Tibial nerve (tissue), 4 donors: Measurements from ENCODE around the gene MTCL3.

Experiments
- DNase-seq, 2 donors: peaks; one replicate each; pipeline ENCODE4 v3.0.0-alpha.2; 2019; ENCODE audit warnings: low spot score in 2 of 2
- H3K27ac ChIP-seq, 4 donors: fragments of 200-600 bp; sonication (generic) in 3 of 4; one replicate each; pipeline ENCODE4 v1.5.1; 2017 to 2019; ENCODE audit warnings: mild to moderate bottlenecking in 1 of 4
- H3K27me3 ChIP-seq, 2 donors: fragments of 200-600 bp; sonication (generic) in 1 of 2; one replicate each; pipeline versions ENCODE4 v1.5.1 to v1.6.0; 2017 to 2019
- H3K36me3 ChIP-seq, 3 donors: fragments of 200-600 bp; sonication (generic); one replicate each; pipeline ENCODE4 v1.5.1; 2018 to 2019
- H3K4me1 ChIP-seq, 4 donors: fragments of 200-600 bp; sonication (generic) in 3 of 4; one replicate each; pipeline ENCODE4 v1.5.1; 2017 to 2019
- H3K4me3 ChIP-seq, 4 donors: fragments of 200-600 bp; sonication (generic) in 3 of 4; one replicate each; pipeline ENCODE4 v1.5.1; 2017 to 2019; ENCODE audit warnings: mild to moderate bottlenecking in 1 of 4, moderate library complexity in 1 of 4
- H3K9me3 ChIP-seq, 4 donors: fragments of 200-600 bp; sonication (generic) in 3 of 4; one replicate each; pipeline ENCODE4 v1.5.1; 2017 to 2019
- EP300 ChIP-seq, 2 donors: sonication (generic); formaldehyde crosslinking; IDR thresholded peaks; one replicate each; pipeline ENCODE4 v1.6.1; 2017; ENCODE audit warnings: antibody characterized with exemption in 2 of 2, mild to moderate bottlenecking in 1 of 2
- POLR2A ChIP-seq, 2 donors: fragments of 450-650 bp; IDR thresholded peaks; one replicate each; pipeline ENCODE4 v1.6.1; 2017; ENCODE audit warnings: antibody characterized with exemption in 2 of 2, mild to moderate bottlenecking in 2 of 2, moderate library complexity in 2 of 2
- WGBS, 2 donors: methylation state at CpG; one replicate each; pipeline ENCODE4 v1.1.5; 2018; 5-methylcytosine and 5-hydroxymethylcytosine counted together
- TF ChIP-seq, protein P1 (sequence below), 5 experiments: fragments of 200-600 bp in 3 of 5; fragments of 450-650 bp in 2 of 5; sonication (generic) in 3 of 5; IDR thresholded peaks; one replicate each; pipeline ENCODE4 v1.5.1; 2016 to 2019; ENCODE audit warnings: antibody characterized with exemption in 5 of 5, mild to moderate bottlenecking in 3 of 5, moderate library complexity in 2 of 5

The MTCL3 gene

DNA sequence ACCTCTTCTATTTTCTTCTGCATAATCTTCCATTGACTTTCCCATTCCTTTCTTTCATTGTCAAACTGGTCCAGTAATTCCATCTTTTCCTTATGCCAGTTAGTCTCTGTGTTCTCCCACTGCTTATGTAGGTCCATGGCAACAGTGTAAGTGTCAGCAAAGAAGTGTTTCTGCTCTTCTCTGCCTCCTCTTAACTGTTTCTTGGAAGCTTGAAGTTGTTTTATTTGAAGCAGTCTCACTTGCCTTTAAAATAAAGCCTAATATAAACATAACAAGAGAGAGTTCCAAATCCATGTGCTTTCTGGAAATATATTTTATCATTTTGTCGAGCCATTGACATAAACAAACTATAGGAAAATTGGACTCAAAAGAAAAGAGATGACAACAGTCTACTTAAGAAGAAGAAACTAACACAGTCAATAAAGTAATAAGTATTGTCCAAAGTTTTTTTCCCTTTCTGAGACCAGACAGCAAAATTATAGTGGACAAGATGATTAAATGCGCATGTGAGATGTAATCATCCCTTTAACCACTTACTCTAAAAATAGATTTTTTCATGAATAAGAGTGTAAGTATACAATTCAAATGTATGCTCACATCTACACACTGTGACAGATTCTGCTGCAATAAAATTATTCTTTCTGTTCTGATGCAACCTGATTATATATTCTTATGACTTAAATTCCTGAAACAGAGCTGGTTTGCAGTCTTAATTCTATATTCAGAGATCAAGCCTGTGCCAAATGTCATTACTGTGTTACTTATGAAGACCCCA, 65.1 kb downstream of the MTCL3 start:
- TF ChIP-seq POLR2A (IDR thresholded peaks at IDR 0.05) = no peak
- TF ChIP-seq EP300 (IDR thresholded peaks at IDR 0.05) = no peak
- TF ChIP-seq, protein P1, sequence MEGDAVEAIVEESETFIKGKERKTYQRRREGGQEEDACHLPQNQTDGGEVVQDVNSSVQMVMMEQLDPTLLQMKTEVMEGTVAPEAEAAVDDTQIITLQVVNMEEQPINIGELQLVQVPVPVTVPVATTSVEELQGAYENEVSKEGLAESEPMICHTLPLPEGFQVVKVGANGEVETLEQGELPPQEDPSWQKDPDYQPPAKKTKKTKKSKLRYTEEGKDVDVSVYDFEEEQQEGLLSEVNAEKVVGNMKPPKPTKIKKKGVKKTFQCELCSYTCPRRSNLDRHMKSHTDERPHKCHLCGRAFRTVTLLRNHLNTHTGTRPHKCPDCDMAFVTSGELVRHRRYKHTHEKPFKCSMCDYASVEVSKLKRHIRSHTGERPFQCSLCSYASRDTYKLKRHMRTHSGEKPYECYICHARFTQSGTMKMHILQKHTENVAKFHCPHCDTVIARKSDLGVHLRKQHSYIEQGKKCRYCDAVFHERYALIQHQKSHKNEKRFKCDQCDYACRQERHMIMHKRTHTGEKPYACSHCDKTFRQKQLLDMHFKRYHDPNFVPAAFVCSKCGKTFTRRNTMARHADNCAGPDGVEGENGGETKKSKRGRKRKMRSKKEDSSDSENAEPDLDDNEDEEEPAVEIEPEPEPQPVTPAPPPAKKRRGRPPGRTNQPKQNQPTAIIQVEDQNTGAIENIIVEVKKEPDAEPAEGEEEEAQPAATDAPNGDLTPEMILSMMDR (IDR thresholded peaks at IDR 0.05) = no peak
- Histone ChIP-seq H3K4me3 (no peak overlapping the region), H3K27me3 (no peaks in the 10 kb centered on the region), H3K9me3 (no peaks in the 10 kb centered on the region), H3K36me3 (peaks cover 0 to 8% (median 0%) of the 10 kb centered on the region in 3 donors), H3K27ac (peak overlapping the region in 1 of 4 donors; percentile 29), H3K4me1 (peaks cover 0 to 31% (median 14%) of the 10 kb centered on the region in 4 donors)
- no peak for DNase-seq
- 76 to 90% methylated on average over 2 of the region's 2 CpGs for WGBS, 2 donors

DNA sequence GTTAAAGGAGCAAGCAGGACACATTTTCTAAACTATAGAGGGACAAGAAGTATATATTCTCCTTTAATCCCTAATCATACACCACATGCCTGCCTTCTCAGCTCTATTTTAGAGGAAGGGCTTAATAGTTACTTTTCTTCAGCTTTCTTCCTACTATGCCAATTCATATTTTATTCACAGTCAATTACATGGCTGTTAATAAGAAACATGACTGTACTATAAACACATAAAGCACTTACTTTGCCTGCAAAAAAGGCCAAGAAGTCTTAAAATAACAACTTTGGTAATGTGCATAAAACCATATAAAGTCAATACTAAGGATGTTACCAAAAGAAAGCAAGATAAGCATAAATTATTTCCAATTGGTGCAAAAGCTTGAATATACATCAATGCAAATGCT, 66.3 kb downstream of the MTCL3 start:
- Histone ChIP-seq H3K4me3 (no peak overlapping the region), H3K27me3 (no peaks in the 10 kb centered on the region), H3K27ac (no peak overlapping the region), H3K9me3 (no peaks in the 10 kb centered on the region), H3K36me3 (peaks cover 0 to 8% (median 0%) of the 10 kb centered on the region in 3 donors), H3K4me1 (peaks cover 0 to 18% (median 8%) of the 10 kb centered on the region in 4 donors)
- TF ChIP-seq EP300 (IDR thresholded peaks at IDR 0.05) (no peak), POLR2A (IDR thresholded peaks at IDR 0.05) (no peak)
- TF ChIP-seq, protein P1 (IDR thresholded peaks at IDR 0.05) = no peak
- no peak for DNase-seq

DNA sequence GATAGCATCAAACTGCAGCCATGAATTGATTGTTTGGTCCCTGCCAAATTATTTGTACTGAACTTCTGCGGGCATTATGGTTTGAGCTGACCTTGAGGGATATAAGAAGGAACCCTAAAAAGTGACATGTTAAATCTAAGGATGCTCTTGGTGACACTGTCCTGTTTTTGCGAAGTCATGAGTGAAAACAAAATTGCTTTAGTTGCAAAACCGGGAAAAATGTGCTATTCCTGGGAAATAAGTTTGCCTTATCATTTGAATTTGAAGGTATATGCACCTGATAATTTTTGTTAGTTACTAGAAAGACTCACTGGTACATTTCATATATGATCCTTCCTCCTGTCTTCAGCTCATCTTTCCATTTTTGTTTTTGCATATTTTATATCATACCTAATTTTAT, 67.7 kb downstream of the MTCL3 start:
- H3K9me3 ChIP-seq = no peaks in the 10 kb centered on the region
- peaks cover 0 to 4% (median 1%) of the 10 kb centered on the region in 4 donors for H3K4me1 ChIP-seq
- TF ChIP-seq EP300 (IDR thresholded peaks at IDR 0.05) (no peak), POLR2A (IDR thresholded peaks at IDR 0.05) (no peak)
- TF ChIP-seq, protein P1 (IDR thresholded peaks at IDR 0.05) = no peak
- DNase-seq = no peak
- H3K27ac ChIP-seq = no peak overlapping the region
- peaks cover 0 to 19% (median 0%) of the 10 kb centered on the region in 3 donors for H3K36me3 ChIP-seq
- no peak overlapping the region for H3K4me3 ChIP-seq
- no peaks in the 10 kb centered on the region for H3K27me3 ChIP-seq
- 91 to 95% methylated on average over 3 of the region's 3 CpGs for WGBS, 2 donors

DNA sequence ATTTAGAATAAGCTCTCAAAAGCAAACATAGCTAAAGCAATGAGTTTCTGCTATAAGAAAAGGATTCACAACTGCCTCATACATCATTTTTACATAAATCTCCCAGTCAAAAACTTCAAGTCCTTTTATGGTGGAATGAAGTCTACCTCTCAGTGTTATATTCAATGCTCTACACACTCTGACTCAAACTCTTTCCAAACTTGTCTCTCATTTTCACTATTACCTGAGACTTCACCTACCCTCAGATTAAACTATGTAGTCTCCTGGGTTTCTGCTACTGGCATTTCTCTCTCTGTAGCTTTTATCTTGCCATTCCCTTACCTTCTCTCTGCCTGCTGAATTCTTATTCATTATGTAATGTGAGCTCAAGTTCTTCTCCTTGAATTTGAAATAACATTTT, 71.4 kb downstream of the MTCL3 start:
- no peak for DNase-seq
- no peak overlapping the region for H3K4me3 ChIP-seq
- H3K4me1 ChIP-seq = no peaks in the 10 kb centered on the region
- TF ChIP-seq POLR2A (IDR thresholded peaks at IDR 0.05) = no peak
- TF ChIP-seq, protein P1 (IDR thresholded peaks at IDR 0.05) = no peak
- H3K36me3 ChIP-seq = peaks cover 0 to 28% (median 0%) of the 10 kb centered on the region in 3 donors
- H3K27ac ChIP-seq = no peak overlapping the region
- no peaks in the 10 kb centered on the region for H3K9me3 ChIP-seq
- H3K27me3 ChIP-seq = no peaks in the 10 kb centered on the region

DNA sequence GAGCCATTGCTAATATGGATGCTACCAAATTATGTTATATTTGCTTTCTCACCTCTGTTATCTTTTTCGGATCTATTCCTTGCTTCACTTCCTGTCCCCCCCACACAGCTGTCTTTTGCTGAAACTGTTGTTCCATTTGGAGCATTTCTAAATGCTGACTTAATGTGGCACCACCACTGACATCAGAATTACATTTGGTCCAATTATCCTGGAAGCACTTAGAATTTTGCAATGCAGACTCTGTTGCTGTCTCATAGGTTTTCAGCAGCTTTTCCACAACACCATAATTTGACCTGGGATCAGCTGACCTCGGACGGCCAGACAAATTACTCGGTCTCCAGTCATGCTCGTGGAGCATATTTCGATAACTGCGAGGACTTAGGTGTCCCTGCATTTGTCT, 72.8 kb downstream of the MTCL3 start:
- no peak for TF ChIP-seq POLR2A (IDR thresholded peaks at IDR 0.05)
- no peak for TF ChIP-seq EP300 (IDR thresholded peaks at IDR 0.05)
- TF ChIP-seq, protein P1 (IDR thresholded peaks at IDR 0.05) = no peak
- DNase-seq = no peak
- H3K27me3 ChIP-seq = no peaks in the 10 kb centered on the region
- H3K27ac ChIP-seq = no peak overlapping the region
- no peak overlapping the region for H3K4me3 ChIP-seq
- H3K4me1 ChIP-seq = no peaks in the 10 kb centered on the region
- no peaks in the 10 kb centered on the region for H3K9me3 ChIP-seq
- H3K36me3 ChIP-seq = peaks cover 0 to 28% (median 0%) of the 10 kb centered on the region in 3 donors
- WGBS, 2 donors = 93 to 94% methylated on average over 7 of the region's 7 CpGs
